ENCODE data around the gene CFAP299.

Gene CFAP299

GRCh38 chr4:80839281-80839680 lies 503.8 kb downstream of the CFAP299 start:
- no peak for DNase-seq (ENCODE audit: low spot score)

GRCh38 chr4:80839792-80840191 lies 504.3 kb downstream of the CFAP299 start:
- no peak for DNase-seq (ENCODE audit: low spot score)

GRCh38 chr4:80840396-80840795 lies 504.9 kb downstream of the CFAP299 start:
- DNase-seq (ENCODE audit: low spot score) = no peak

- DNase-seq (ENCODE audit: low spot score) = no peak
Measured at GRCh38 chr4:80841587-80842281, 506.2 kb downstream of the CFAP299 start.

- DNase-seq (ENCODE audit: low spot score) = no peak
Measured at GRCh38 chr4:80846210-80846609, 510.7 kb downstream of the CFAP299 start.

GRCh38 chr4:80852061-80852460 lies 516.5 kb downstream of the CFAP299 start:
- DNase-seq (ENCODE audit: low spot score) = no peak

- DNase-seq (ENCODE audit: low spot score) = no peak
Measured at GRCh38 chr4:80873571-80873970, 538.0 kb downstream of the CFAP299 start.

GRCh38 chr4:80874979-80875378 lies 539.4 kb downstream of the CFAP299 start:
- no peak for DNase-seq (ENCODE audit: low spot score)

GRCh38 chr4:80875642-80876041 lies 540.1 kb downstream of the CFAP299 start:
- DNase-seq (ENCODE audit: low spot score) = no peak

- DNase-seq (ENCODE audit: low spot score) = no peak
Measured at GRCh38 chr4:80876810-80877209, 541.3 kb downstream of the CFAP299 start.

- DNase-seq (ENCODE audit: low spot score) = no peak
Measured at GRCh38 chr4:80878218-80878617, 542.7 kb downstream of the CFAP299 start.

- DNase-seq (ENCODE audit: low spot score) = no peak
Measured at GRCh38 chr4:80897537-80898303, 562.2 kb downstream of the CFAP299 start.

- no peak for DNase-seq (ENCODE audit: low spot score)
Measured at GRCh38 chr4:80900908-80901307, 565.4 kb downstream of the CFAP299 start.

GRCh38 chr4:80903020-80903419 lies 567.5 kb downstream of the CFAP299 start:
- DNase-seq (ENCODE audit: low spot score) = no peak

GRCh38 chr4:80909938-80910337 lies 574.4 kb downstream of the CFAP299 start:
- no peak for DNase-seq (ENCODE audit: low spot score)

GRCh38 chr4:80911458-80911857 lies 575.9 kb downstream of the CFAP299 start:
- no peak for DNase-seq (ENCODE audit: low spot score)

GRCh38 chr4:80912350-80912749 lies 576.8 kb downstream of the CFAP299 start:
- DNase-seq (ENCODE audit: low spot score) = no peak

GRCh38 chr4:80913381-80913780 lies 577.9 kb downstream of the CFAP299 start:
- DNase-seq (ENCODE audit: low spot score) = no peak

- no peak for DNase-seq (ENCODE audit: low spot score)
Measured at GRCh38 chr4:80916770-80917169, 581.2 kb downstream of the CFAP299 start.

- no peak for DNase-seq (ENCODE audit: low spot score)
Measured at GRCh38 chr4:80918004-80918403, 582.5 kb downstream of the CFAP299 start.

GRCh38 chr4:80921441-80921840 lies 585.9 kb downstream of the CFAP299 start:
- DNase-seq (ENCODE audit: low spot score) = no peak

- no peak for DNase-seq (ENCODE audit: low spot score)
Measured at GRCh38 chr4:80922941-80923340, 587.4 kb downstream of the CFAP299 start.

- DNase-seq (ENCODE audit: low spot score) = no peak
Measured at GRCh38 chr4:80925293-80925692, 589.8 kb downstream of the CFAP299 start.

GRCh38 chr4:80926446-80926845 lies 590.9 kb downstream of the CFAP299 start:
- DNase-seq (ENCODE audit: low spot score) = no peak
